LNCaP clone FGC (cell line): Measurements from ENCODE around the gene C17orf114.

Experiments used
- DNase-seq: peaks from one replicate; pipeline ENCODE4 v3.0.0-alpha.2; 2011; ENCODE audit warnings: low read depth
- H3K4me3 ChIP-seq: 2 replicates; pipeline ENCODE4 v1.5.1; 2011; ENCODE audit warnings: mild to moderate bottlenecking, low read depth, low read length, control low read depth
- TF ChIP-seq, protein P1 (sequence below): IDR thresholded peaks from 2 replicates; pipeline ENCODE4 v1.5.1; 2012; ENCODE audit warnings: mild to moderate bottlenecking; ENCODE audit not compliant: control insufficient read depth, insufficient read depth; ENCODE audit errors: extremely low read depth

C17orf114 gene

DNA sequence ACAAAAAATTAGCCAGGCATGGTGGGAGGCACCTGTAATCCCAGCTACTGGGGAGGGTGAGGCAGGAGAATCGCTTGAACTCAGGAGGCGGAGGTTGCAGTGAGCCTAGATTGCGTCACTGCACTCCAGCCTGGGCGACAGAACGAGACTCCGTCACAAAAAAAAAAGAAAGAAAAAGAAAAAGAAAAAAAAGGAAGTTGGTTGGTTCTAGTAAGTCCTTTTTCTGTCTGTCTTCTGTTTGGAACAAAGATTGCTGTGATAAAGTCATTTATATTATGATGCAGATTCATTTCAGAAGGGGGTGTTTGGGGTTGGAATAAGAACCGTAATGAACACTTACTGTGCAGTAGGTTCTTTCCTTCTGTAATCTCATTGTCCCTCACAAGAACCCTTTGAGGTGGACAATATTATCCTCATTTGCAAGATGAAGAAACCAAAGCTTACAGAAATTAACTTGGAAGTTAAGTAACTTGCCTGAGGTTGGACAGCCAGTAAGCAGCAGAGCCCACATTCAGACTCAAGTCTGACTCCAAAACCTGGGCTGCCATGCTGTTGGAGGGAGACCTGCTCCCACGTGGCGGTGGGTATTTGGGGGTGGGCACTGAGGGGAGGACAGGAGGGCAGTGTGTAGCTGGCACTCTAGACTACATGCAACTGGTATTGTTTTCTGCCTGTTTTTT lies 41.3 kb upstream of the C17orf114 start:
- no peak for DNase-seq
- TF ChIP-seq, protein P1, sequence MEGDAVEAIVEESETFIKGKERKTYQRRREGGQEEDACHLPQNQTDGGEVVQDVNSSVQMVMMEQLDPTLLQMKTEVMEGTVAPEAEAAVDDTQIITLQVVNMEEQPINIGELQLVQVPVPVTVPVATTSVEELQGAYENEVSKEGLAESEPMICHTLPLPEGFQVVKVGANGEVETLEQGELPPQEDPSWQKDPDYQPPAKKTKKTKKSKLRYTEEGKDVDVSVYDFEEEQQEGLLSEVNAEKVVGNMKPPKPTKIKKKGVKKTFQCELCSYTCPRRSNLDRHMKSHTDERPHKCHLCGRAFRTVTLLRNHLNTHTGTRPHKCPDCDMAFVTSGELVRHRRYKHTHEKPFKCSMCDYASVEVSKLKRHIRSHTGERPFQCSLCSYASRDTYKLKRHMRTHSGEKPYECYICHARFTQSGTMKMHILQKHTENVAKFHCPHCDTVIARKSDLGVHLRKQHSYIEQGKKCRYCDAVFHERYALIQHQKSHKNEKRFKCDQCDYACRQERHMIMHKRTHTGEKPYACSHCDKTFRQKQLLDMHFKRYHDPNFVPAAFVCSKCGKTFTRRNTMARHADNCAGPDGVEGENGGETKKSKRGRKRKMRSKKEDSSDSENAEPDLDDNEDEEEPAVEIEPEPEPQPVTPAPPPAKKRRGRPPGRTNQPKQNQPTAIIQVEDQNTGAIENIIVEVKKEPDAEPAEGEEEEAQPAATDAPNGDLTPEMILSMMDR, result no peak
- H3K4me3 ChIP-seq, result no peak overlapping the region

DNA sequence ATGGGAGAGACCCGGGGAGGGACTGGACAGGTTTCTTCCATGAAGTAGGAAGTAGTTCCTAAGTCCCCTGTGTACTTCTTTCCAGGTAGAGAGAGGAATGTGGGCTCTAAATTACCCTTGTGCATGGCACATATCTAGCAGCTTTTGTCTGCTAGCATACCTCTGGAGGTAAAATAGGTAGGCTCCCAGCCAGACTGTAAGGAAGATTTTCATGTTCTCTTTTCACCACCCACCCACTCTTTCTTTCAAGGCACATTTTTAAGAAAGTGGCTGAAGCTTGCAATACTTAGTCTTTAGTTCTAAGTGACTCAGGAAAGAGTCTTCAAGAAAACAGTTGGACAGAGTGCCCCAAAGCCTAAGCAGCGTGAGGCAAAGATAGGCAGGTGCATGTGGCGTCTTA lies 40.2 kb upstream of the C17orf114 start:
- no peak for DNase-seq
- TF ChIP-seq, protein P1, result no peak
- no peak overlapping the region for H3K4me3 ChIP-seq

DNA sequence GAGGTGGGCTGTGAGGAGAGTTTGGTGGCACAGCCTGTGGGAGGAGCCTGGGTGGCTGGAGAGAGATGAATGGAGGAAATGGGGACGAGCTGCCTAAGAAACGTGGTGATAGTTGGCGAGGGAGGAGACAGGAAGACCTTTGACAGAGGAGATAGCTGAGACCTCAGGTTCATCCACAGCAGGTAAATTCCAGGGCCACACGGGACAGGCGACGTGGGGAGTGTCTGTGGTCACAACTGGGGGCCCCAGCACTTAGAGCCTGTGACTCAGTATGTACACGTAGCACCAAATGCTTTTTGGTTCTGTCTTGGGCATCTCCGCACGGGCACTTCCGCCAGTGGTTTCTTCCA lies 38.7 kb upstream of the C17orf114 start:
- no peak overlapping the region for H3K4me3 ChIP-seq
- DNase-seq, result no peak
- TF ChIP-seq, protein P1, result no peak

DNA sequence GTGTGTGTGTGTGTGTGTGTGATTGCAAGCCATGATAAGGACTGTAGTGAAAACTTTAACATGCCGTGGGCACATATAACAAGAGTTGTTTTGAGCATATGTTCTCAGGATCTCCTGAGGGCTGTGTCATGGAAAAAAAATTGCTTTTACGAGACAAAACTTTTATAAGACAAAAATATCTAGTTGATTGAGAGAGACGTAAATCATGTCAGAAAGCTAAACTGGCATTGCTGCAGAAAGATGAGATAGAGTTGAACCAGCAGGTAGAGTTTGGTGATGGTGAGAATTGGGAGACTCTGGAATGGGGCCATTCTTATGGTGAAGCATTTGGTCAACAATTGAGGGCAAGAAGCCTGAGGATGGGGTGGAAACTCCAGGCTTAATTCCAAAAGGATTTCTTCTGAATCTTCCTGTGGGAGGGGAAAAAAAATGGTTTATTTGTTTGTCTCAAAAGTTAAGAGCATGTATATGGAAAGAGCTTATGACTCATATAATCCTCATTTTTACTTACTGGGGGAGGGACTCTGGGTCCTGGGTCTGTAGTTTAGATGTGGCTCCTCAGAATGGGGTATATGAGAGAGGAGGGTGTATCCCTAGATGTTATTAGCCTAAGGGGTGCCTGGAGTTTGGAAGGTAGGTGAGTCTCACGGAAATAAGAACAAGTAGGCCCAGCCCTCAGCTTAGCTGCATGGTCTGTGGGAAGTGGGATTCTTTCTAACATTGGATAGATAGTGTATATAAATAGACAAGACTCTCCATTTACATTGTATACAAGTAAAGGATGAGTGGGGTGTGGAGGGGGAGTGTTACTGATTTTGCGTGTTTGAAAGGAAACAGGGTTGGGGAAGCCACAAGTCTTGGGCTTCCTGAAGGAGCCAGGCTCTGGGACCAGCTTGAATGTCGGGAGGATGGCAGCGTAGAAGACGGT lies 38.1 kb upstream of the C17orf114 start:
- TF ChIP-seq, protein P1, result no peak
- no peak overlapping the region for H3K4me3 ChIP-seq
- DNase-seq, result no peak

DNA sequence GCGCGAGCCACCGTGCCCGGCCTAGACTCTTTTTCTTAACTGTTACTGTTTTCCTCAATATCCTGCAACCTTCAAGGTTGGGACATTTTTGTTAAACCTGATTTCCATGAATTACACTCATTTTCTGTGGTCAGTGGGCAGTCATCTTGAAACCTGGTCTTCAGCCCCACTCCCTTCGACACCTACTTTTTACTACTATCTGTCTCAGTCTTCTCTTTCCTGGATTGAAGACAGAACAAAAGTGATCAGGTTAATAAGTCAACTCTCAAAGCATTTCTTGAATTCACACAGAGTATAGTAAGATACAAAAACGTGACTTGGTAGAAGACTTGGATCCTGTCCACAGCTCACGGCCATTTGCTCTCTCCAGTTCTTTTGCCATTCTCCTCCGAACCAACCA lies 37.1 kb upstream of the C17orf114 start:
- no peak overlapping the region for H3K4me3 ChIP-seq
- DNase-seq, result no peak
- TF ChIP-seq, protein P1, result no peak

DNA sequence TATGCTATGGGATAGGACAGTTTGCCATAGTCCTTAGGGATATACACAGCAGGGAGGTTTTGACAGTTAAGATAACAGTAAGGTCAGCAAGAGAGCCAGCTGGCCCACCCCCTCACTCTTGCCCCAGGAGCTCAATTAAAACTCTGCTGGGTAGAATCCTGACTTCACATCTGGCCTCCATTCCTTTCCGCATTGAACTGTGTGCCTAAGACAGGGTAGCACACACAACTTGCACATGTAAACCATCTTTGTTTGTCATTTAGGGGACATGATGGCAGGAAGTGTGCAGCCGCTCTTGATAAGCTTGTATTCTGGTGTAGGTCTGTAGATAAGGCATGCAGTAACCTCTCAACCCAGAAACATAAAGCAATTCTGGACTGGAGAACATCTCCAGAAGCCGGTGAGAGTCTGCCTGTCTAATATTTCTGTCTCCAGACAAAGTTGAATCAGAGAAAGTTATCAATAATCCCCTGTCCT lies 36.2 kb upstream of the C17orf114 start:
- no peak for DNase-seq
- TF ChIP-seq, protein P1, result no peak
- H3K4me3 ChIP-seq, result no peak overlapping the region
